KOPT-K1 (cell line): ENCODE data around the gene PYY.
"Not testable (repeated sequence)": the region's sequence is repeated elsewhere in the genome, so short reads cannot be mapped to it uniquely, and the experiment has no call there.

ENCODE experiments used
- H3K27ac ChIP-seq: fragments of 200-600 bp; sonication (generic); 2 replicates; pipeline ENCODE4 v1.5.1; 2016; ENCODE audit warnings: antibody characterized with exemption, mild to moderate bottlenecking, low read depth, low read length; ENCODE audit not compliant: poor library complexity, severe bottlenecking
- H3K36me3 ChIP-seq: fragments of 200-600 bp; sonication (generic); 2 replicates; pipeline ENCODE4 v1.5.1; 2017; ENCODE audit warnings: antibody characterized with exemption, mild to moderate bottlenecking, low read length, moderate library complexity; ENCODE audit not compliant: insufficient read depth
- H3K9me3 ChIP-seq: fragments of 200-600 bp; sonication (generic); 2 replicates; pipeline ENCODE4 v1.5.1; 2017; ENCODE audit warnings: antibody characterized with exemption, low read length, mild to moderate bottlenecking; ENCODE audit not compliant: insufficient read depth, poor library complexity, severe bottlenecking

The PYY gene

GRCh38 chr17:43942051-43942685, 11.6 kb downstream of the PYY start, which contains the start of gene PPY:
Gene PPY (minus strand): TSS chr17:43942476. CDS start chr17:43941654, 822 bp downstream.
- no peaks in the 10 kb centered on the region for H3K36me3 ChIP-seq
- no peak within 1 kb of the TSS for H3K27ac ChIP-seq
- H3K9me3 ChIP-seq, result no peaks in the 10 kb centered on the region

DNA sequence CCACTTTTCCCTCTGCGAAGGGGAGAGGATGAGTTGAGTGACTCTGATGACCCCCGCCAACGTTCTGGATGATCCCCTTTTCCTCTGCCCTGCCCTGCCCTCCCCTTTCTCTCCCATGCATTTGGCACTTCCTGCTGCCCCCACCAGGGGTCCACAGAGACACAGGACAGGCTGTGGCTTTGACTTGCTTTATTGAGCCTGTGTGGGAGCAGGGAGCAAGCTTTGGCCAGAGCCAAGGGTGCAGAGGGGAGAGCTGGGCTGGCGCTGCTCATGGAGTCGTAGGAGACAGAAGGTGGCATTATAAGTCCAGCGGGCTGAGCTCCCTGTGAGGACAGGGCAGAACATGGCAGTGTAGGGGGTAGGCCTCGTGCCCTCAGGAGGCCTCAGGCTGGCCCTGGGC, 13.1 kb downstream of the PYY start:
- Histone ChIP-seq H3K36me3 (no peaks in the 10 kb centered on the region), H3K27ac (no peak overlapping the region), H3K9me3 (no peaks in the 10 kb centered on the region)

DNA sequence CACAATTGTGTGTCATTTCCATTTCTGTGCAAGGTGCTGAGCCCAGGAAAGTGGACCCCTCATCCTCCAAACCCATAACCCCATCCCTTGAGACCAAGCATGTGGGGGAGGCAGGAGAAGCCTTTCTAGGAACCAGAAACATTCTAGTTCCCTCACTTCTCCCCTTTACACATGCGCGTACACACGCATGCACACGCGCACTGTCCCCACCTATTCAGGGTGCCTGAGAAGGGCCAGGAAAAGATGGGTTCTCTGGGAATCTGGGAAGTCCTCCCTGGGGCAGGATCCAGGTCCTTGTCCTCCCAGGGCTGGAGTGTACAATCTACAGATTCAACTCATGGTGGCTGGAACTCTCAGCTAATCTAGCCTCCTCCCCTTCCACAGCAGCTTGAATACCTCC, 13.9 kb downstream of the PYY start:
- Histone ChIP-seq H3K36me3 (no peaks in the 10 kb centered on the region), H3K9me3 (no peaks in the 10 kb centered on the region), H3K27ac (no peak overlapping the region)

GRCh38 chr17:43939452-43939851, 14.3 kb downstream of the PYY start:
- not testable (repeated sequence) for H3K27ac ChIP-seq, H3K36me3 ChIP-seq, H3K9me3 ChIP-seq

DNA sequence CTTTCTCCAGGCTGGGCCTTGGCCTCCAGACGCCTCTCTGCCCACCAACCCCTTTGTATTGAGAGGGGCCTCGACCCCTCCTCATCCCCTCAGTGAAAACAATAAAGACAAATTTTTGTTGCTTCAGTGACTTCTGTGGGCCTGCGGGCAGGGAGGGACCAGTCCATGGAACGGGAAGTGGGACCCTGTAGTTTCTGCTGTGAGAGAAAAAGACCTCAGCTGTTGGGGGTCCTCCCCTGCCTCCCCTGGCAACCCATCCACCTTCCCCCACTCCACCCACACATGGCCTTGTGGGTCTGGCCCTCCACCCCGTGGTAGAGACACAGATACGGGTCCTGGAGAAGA, 14.9 kb downstream of the PYY start:
- no peak overlapping the region for H3K27ac ChIP-seq
- no peaks in the 10 kb centered on the region for H3K36me3 ChIP-seq
- H3K9me3 ChIP-seq, result no peaks in the 10 kb centered on the region

- no peak overlapping the region for H3K27ac ChIP-seq
- no peaks in the 10 kb centered on the region for H3K36me3 ChIP-seq
- H3K9me3 ChIP-seq, result no peaks in the 10 kb centered on the region
These were observed 17.3 kb downstream of the PYY start for GRCh38 chr17:43936434-43936833.

DNA sequence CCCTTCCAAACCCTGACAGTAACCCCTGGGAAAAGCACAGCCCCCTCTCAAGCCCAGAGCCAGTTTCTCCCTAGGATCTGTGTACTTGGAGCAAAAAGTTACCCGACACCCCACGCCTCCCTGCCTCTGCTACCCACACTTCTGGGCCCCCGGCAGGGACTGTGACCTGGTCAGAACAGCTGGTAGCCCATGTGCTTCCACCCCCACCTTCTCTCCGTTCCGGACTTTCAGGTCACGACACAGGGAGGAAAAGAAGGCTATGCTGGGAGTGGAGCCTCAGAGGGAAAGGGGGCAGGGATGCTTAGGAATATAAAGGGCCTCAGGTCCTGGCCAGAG, 17.8 kb downstream of the PYY start:
- H3K9me3 ChIP-seq, result no peaks in the 10 kb centered on the region

GRCh38 chr17:43935204-43935925, 18.4 kb downstream of the PYY start:
- H3K36me3 ChIP-seq, result no peaks in the 10 kb centered on the region
- no peaks in the 10 kb centered on the region for H3K9me3 ChIP-seq
- H3K27ac ChIP-seq, result no peak overlapping the region

More for the DNA sequence above, 17.8 kb downstream of the PYY start:
- Histone ChIP-seq H3K27ac (no peak overlapping the region), H3K36me3 (no peaks in the 10 kb centered on the region)

DNA sequence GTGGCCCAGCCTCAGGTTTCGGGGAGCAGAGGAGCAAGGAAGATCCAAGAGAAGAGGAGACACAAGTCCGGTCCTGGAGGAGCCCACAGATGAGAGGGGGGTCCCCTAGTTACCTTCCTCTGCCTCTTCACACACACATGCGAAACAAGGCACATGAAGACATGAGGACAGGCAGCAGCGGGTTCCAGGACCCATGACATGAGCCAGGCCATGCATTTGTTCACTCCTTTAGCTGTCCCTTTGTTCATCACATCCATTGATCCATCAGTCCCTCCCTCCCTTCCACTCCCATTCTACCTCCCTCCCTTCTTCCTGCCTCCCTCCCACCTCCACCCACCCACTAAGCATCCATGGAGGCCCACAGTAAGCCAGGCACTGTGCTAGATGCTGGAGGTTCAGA, 20.8 kb downstream of the PYY start:
- Histone ChIP-seq H3K27ac (no peak overlapping the region), H3K9me3 (no peaks in the 10 kb centered on the region), H3K36me3 (no peaks in the 10 kb centered on the region)

GRCh38 chr17:43932357-43932756, 21.4 kb downstream of the PYY start:
- Histone ChIP-seq H3K9me3 (no peaks in the 10 kb centered on the region), H3K27ac (no peak overlapping the region), H3K36me3 (no peaks in the 10 kb centered on the region)

GRCh38 chr17:43931062-43931571, 22.6 kb downstream of the PYY start:
- no peaks in the 10 kb centered on the region for H3K9me3 ChIP-seq
- no peak overlapping the region for H3K27ac ChIP-seq
- H3K36me3 ChIP-seq, result no peaks in the 10 kb centered on the region

DNA sequence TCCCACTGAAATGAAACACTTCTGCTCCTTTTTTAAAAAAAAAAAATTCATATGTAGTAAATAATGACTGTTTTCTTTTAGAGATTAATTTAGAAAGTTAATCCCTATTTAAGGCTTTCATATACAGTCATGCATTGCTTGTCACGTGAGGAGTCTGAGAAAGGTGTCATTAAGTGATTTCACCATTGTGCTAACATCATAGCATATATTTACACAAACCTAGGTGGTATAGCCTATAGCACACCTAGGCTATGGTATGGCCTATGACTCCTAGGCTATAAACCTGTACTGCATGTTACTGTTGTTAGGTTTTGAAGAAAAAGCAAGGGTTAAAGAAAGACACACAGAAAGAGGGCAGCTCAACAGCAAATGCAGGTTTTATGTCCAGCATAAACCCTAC, 25.1 kb downstream of the PYY start:
- Histone ChIP-seq H3K27ac (no peak overlapping the region), H3K36me3 (no peaks in the 10 kb centered on the region), H3K9me3 (no peaks in the 10 kb centered on the region)

- not testable (repeated sequence) for H3K9me3 ChIP-seq, H3K36me3 ChIP-seq, H3K27ac ChIP-seq
These were observed 25.8 kb downstream of the PYY start for GRCh38 chr17:43927929-43928328.

DNA sequence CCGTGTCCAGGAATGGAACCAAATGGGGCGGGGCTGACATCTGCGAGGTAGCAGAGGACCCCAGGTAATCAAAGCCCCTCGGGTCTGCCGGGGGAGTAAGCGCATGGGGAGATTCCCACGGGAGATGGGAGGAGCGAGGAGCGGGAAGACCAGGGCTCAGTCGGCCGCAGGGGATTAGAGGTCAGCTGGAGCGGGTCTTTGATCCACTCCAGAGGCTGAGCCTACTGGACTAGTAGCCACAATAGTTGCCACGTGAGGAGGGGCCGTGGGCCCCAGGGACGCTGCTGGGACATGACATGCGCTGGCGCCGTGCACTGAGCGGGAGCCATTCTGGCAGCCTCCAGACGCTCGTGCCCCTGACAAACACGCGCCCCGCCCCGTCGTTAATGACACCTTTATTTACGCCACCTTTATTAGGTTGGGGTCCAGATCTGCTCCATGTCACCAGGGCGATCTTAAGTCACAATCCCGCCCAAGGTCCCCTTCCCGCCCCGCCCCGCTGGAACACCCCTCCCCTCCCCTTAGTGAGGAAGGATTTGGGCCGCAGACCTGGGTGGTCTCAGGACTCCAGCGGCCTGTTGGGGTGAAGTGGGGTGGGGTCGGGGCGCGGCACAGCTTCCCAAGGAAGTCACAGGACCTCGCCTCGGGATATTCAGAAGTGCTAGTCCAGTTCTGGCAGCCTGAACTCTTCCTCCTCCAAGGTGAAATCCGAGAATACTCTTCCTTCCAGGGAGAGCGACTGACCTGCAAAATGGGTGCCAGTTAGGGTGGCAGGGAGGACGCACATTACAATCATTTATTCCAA, 26.5 kb downstream of the PYY start:
- H3K27ac ChIP-seq, result no peak overlapping the region
- no peaks in the 10 kb centered on the region for H3K9me3 ChIP-seq
- no peaks in the 10 kb centered on the region for H3K36me3 ChIP-seq

GRCh38 chr17:43924558-43924957, 29.2 kb downstream of the PYY start:
- Histone ChIP-seq H3K36me3 (no peaks in the 10 kb centered on the region), H3K27ac (no peak overlapping the region), H3K9me3 (no peaks in the 10 kb centered on the region)
